OCI-M2 (cell line): Measurements from ENCODE around the gene VCAN.

Source experiments
- DNase-seq: peaks from one replicate; lab custom pipeline; 2025; ENCODE audit not compliant: unreplicated experiment; lab: John Stamatoyannopoulos, UW

The VCAN gene

DNA sequence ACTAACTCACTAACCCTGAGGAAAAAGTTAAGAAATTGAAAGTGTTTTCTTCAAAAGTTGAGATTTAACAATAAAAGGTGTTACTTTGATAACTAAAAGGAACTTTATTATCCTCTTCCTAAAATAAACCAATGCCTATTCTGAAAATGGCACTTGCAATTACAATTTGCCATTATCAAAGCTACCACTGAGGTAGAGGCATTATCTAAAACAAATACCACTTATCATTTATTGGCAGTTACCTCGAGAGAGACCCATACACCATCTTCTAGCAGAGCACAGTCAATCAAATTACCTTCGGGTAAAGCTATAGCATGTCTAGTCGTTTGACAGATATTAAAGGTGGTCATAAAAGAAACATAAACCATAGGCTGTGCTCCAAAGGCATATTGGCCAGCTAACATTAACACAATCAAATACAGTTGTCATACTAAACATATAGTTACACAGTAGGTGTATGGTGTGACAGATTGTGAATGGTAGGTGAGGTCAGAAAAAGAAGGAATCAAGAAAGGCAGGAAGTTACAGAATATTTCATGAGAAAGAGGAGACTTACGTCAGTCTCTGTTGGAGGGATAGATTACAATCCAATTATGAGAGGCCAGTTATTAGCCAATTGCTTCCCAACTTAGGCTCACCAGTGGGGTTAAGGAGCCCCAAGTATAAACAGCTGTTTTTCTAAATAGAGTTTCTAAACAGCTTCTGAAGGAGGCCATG, 56.3 kb downstream of the VCAN start:
- DNase-seq = no peak

GRCh38 chr5:83528439-83528769, 56.9 kb downstream of the VCAN start:
- no peak for DNase-seq

DNA sequence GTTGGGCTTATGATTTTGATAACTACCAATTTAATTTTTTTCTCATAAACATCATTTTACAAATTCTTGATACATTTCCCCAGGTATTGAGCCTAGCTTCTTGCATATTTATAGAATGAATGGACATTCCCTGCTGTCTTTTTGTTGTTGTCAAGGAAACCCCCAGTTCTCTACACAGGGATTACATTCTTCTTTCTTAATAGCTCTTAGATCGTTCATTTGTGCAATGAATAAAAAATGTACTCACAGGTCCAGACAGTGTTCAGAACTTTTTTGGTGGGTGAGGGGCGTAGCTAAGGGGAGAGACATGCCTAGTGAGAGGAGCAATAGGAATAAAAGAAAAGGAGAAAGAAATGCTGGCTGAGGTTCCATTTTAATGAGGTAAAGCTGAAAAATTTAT, 58.6 kb downstream of the VCAN start:
- no peak for DNase-seq

DNA sequence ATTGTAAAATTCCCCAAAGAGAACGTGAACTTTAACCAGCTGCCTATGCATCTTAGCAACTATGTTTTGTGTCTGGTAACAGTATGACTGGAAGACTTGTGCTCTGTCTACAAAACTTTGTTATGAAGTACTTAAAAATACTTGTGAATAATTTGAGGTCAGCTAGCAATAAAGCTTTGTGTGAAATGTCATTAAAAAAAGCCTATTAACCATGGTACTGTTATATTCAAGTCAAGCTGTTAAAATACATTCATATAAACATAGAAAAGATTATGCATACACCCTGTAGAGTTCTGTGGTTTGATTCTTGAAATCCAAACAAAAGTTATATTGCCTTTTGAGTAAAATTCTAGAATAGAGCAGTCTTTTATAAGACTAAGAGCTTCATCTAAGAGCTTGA, 60.1 kb downstream of the VCAN start:
- DNase-seq = no peak

- no peak for DNase-seq
These were observed 67.4 kb downstream of the VCAN start for GRCh38 chr5:83538786-83539462.

DNA sequence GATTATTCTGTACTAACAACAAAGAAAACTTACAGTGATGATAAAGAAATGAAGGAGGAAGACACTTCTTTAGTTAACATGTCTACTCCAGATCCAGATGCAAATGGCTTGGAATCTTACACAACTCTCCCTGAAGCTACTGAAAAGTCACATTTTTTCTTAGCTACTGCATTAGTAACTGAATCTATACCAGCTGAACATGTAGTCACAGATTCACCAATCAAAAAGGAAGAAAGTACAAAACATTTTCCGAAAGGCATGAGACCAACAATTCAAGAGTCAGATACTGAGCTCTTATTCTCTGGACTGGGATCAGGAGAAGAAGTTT, 67.9 kb downstream of the VCAN start:
- DNase-seq = no peak

DNA sequence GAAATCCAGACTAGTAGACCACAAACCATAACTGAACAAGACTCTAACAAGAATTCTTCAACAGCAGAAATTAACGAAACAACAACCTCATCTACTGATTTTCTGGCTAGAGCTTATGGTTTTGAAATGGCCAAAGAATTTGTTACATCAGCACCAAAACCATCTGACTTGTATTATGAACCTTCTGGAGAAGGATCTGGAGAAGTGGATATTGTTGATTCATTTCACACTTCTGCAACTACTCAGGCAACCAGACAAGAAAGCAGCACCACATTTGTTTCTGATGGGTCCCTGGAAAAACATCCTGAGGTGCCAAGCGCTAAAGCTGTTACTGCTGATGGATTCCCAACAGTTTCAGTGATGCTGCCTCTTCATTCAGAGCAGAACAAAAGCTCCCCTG, 68.6 kb downstream of the VCAN start:
- DNase-seq = no peak

DNA sequence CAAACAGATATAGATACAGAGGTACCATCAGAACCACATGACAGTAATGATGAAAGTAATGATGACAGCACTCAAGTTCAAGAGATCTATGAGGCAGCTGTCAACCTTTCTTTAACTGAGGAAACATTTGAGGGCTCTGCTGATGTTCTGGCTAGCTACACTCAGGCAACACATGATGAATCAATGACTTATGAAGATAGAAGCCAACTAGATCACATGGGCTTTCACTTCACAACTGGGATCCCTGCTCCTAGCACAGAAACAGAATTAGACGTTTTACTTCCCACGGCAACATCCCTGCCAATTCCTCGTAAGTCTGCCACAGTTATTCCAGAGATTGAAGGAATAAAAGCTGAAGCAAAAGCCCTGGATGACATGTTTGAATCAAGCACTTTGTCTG, 69.2 kb downstream of the VCAN start:
- no peak for DNase-seq

- DNase-seq = no peak
These were observed 71.3 kb downstream of the VCAN start for GRCh38 chr5:83542839-83543238.

GRCh38 chr5:83543898-83544297, 72.4 kb downstream of the VCAN start:
- no peak for DNase-seq

DNA sequence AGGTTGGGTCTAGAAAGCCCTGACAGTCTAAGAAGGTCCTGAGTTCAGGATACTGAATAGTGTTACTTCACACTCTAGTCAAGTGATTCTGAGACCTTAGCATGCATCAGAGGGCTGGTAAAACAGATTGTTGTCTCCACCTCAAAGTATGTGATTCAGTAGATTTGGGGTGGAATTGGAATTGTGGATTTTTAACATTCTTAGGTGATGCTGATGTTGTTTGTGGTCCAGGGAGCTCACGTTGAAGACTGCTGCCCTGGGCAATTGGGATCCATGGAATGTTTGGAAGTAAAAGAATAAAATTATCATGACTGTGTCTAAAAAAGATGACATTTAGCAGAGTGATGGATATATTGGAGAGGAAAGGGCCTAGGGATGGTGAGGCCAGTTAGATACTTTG, 75.6 kb downstream of the VCAN start:
- DNase-seq = no peak

DNA sequence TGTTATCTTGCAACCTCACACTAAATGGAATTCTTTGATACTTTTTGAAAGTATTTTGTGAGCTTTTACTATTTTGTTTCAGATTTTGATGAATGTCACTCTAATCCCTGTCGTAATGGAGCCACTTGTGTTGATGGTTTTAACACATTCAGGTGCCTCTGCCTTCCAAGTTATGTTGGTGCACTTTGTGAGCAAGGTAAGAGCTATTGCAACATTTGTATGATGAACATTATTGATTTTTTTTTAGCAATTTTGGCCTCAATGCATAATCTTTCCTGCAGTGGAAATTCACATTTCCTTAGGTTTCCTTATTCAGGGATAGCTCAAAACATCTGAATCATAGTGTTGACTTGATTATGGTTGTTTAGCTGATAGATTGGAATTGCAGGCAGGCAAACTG, 76.3 kb downstream of the VCAN start:
- DNase-seq = no peak

DNA sequence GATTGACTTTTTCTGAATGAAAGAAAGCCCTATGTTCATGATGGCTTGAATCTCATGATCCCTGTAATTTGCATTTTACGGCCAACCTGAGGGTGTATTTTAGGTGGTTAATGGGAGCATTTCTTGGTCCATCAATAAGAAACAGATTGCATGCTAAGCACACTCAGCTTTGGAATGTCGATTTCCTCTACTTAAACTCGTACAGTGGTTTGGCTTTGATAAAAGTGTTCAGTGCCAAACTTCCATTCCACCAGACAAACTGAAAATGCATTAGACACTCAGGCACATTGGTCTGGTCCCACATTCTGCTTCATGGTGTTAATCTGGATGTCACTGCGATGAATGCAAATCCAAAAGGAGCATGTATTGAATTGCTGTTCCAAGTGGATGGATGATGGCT, 77.0 kb downstream of the VCAN start:
- DNase-seq = no peak

DNA sequence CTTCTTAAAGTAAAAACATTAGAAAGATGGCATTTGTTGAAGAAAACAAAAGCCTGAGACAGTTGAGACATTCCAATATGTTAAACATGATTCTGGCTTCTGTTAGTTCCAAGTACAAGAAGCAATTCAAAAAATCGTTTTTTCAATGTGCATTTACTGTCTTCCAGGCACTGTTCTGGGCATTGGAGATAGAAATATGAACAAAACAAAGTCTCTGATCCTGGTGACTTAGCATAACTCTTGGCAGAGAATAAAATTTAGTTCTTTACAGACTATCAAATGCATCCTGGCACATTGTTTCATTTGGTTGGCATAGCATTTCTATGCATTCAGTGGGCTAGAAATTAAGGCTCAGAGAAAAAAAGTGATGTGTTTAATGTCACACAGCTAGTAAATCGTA, 77.5 kb downstream of the VCAN start:
- DNase-seq = no peak

GRCh38 chr5:83549674-83550073, 78.1 kb downstream of the VCAN start:
- no peak for DNase-seq

DNA sequence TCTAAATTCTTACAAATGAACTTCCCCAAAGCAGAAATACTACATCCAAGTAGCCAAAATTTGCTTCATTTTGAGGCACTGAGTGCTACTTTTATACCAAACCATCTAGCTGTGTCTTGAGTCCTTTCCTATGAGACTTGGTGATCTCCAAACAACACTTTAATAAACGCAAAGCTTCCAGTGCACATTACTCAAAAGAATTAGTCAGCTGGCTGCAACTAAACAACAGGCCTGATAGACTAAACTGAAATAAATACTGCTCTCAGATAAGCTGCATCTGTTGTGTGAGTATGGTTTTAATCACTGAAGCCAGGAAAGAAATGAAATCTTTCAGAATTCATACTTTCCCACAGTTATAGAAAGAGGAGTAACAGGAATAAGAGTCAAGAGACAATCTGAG, 80.3 kb downstream of the VCAN start:
- no peak for DNase-seq

DNA sequence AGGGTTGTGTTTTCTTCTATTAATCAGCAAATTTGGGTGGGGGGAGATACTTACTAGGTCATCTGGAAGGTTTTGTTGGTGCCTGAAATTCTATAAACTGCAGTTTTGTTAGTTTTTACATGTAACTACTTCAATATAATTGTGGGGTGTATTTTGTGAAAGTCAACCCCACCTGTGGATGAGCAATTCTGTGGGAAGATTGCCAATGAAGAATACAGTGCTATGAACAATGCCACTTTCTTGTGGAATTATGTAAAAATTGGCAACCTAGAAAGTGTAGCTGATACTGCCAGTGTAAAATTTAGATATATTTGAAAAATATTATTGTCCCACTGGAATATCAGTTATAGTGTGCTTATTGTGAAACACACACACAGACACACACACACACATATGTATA, 80.7 kb downstream of the VCAN start:
- DNase-seq = no peak

DNA sequence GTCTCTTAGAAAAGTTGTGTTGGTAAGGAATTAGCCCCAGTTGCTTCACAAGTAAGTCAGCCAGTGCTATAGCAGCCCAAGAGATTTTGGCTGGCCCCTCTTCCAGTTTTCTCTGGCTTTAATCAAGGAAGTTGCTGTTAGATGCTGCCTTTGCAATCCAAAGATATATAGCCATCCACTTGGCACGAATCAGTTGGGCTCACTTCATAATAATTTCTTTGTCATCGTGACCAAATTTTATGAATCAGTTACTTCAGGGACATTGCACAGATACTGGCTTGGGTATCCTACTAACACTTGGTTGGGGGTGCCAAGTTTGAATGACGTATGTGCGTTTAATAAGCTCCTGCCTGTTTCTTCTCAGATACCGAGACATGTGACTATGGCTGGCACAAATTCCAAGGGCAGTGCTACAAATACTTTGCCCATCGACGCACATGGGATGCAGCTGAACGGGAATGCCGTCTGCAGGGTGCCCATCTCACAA, 81.5 kb downstream of the VCAN start:
- no peak for DNase-seq

GRCh38 chr5:83554133-83554532, 82.6 kb downstream of the VCAN start:
- DNase-seq = no peak

- DNase-seq = no peak
These were observed 83.1 kb downstream of the VCAN start for GRCh38 chr5:83554686-83555085.

- DNase-seq = no peak
These were observed 83.7 kb downstream of the VCAN start for GRCh38 chr5:83555263-83555662.

DNA sequence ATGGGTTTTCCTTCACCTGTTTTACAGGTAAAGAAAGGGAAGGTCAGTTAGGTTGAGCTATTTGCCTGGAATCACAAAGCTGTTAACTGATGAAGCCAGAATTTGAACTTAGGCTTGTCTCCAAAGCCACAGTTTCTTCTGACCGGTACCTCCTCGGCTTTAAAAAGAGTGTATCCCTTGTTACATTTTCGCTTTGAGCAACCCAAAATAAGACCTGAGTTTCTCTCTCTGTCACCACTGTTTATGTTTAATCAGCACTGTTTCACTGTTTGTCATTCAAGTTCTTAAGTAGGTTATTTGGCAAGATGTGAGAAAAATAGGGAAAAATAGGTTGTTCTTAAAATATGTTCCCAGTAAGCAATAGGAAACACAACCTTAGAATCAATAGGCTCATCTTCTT, 84.6 kb downstream of the VCAN start:
- no peak for DNase-seq

DNA sequence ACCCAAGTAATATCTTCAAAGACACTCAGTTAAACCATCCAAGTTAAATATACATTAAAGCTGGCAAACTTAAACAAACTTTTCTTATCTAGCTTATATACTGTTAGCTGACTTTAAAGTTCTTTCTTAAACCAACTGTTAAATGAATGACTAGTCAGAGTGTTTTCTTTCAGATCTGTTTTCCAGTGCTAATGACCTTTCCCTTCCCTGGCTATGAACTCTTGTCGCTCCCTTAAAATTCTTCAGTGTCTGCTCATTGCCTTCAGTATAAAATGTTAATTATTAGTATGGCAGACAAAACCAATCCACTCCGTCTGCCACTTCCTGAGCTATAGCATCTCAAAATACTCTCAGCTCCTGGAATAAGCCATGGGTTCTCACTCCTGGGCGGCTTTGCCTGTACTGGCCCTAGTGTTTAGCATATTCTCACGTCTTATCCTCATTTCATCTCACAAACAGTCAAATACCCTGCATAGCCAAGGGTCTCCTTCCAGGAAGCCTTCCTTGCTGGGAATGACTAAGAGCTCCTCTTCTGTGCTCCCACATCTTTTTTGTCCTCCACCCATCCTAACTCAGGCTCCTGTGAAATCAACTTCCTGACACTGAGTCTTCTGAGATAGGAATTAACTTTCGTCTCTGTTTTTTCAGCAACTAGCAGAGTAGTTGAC, 87.7 kb downstream of the VCAN start:
- DNase-seq = no peak
